Measurements from ENCODE around the gene STRIP1. TPM values are rescaled to one million over a fixed set of nuclear protein-coding genes. Genes with fewer than 3 reads are reported as not detected.
A peak's percentile ranks its signal among the peaks of the same experiment; 100 is the strongest.

The STRIP1 gene
- total RNA-seq, 4 donors from 2014 or later = 25.9 to 44.4 (median 34.8) TPM

- Histone ChIP-seq H3K4me1 (peaks cover 7 to 32% (median 19%) of the 10 kb centered on the region in 3 donors), H3K36me3 (peaks cover 18 to 100% (median 50%) of the 10 kb centered on the region in 3 donors)
- WGBS, 2 donors = 35 to 40% methylated on average over 4 of the region's 4 CpGs
Observed at GRCh38 chr1:110056285-110056683, 21.9 kb downstream of the STRIP1 start.

GRCh38 chr1:110056776-110057175, 22.4 kb downstream of the STRIP1 start:
- intact Hi-C loops (cut with DNase I) = no loop called here
- no peak for TF ChIP-seq POLR2A (IDR thresholded peaks at IDR 0.05)
- TF ChIP-seq, protein P1, sequence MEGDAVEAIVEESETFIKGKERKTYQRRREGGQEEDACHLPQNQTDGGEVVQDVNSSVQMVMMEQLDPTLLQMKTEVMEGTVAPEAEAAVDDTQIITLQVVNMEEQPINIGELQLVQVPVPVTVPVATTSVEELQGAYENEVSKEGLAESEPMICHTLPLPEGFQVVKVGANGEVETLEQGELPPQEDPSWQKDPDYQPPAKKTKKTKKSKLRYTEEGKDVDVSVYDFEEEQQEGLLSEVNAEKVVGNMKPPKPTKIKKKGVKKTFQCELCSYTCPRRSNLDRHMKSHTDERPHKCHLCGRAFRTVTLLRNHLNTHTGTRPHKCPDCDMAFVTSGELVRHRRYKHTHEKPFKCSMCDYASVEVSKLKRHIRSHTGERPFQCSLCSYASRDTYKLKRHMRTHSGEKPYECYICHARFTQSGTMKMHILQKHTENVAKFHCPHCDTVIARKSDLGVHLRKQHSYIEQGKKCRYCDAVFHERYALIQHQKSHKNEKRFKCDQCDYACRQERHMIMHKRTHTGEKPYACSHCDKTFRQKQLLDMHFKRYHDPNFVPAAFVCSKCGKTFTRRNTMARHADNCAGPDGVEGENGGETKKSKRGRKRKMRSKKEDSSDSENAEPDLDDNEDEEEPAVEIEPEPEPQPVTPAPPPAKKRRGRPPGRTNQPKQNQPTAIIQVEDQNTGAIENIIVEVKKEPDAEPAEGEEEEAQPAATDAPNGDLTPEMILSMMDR (IDR thresholded peaks at IDR 0.05) = no peak
- peak overlapping the region; percentile 9 to 63 (median 34) for H3K27ac ChIP-seq
- WGBS, 2 donors = 10 to 21% methylated on average over 3 of the region's 3 CpGs
- no peaks in the 10 kb centered on the region for H3K9me3 ChIP-seq
- DNase-seq = no peak
- no peaks in the 10 kb centered on the region for H3K27me3 ChIP-seq
- H3K36me3 ChIP-seq = peaks cover 18 to 100% (median 45%) of the 10 kb centered on the region in 3 donors
- H3K4me3 ChIP-seq = no peak overlapping the region
- H3K4me1 ChIP-seq = peaks cover 7 to 32% (median 19%) of the 10 kb centered on the region in 3 donors

More at GRCh38 chr1:110056285-110056683, 21.9 kb downstream of the STRIP1 start:
- H3K9me3 ChIP-seq = no peaks in the 10 kb centered on the region
- no peak for DNase-seq
- H3K27ac ChIP-seq = peak overlapping the region in 3 of 4 donors; percentile 17 to 63 (median 52)
- TF ChIP-seq POLR2A (IDR thresholded peaks at IDR 0.05) = no peak
- TF ChIP-seq, protein P1 (IDR thresholded peaks at IDR 0.05) = no peak
- intact Hi-C loops (cut with DNase I) = no loop called here
- no peak overlapping the region for H3K4me3 ChIP-seq
- H3K27me3 ChIP-seq = no peaks in the 10 kb centered on the region

DNA sequence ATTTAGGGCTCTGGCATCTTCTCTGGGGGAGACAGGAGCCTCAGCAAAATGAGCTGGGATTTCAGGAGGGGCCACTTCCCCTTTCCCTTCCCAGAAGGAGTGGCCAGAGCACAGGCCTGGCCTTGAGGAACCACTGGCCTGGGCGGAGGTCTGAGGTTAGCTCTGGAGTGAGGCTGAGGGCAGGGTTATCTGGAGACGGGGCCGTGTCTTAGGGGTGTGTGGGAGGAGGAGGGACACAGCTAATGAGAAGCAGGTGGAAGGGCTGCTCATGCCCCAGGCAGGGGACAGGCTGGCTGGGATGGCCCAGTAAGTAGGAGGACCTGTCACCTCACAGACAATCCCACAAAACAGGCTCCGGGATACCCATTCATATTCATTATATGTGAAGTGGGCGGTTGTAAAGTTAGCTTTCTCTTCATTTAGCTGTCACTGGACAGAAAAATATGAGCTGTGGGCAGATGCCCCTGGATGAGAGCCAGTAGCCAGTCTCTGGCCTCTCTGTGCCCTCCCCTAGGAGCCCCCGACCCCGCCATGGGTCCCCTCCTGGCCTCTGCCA, 23.6 kb downstream of the STRIP1 start:
- TF ChIP-seq, protein P1 (IDR thresholded peaks at IDR 0.05) = no peak
- TF ChIP-seq POLR2A (IDR thresholded peaks at IDR 0.05) = no peak
- Histone ChIP-seq H3K27ac (no peak overlapping the region), H3K4me3 (no peak overlapping the region), H3K27me3 (no peaks in the 10 kb centered on the region), H3K36me3 (peaks cover 18 to 90% (median 36%) of the 10 kb centered on the region in 3 donors), H3K4me1 (peaks cover 7 to 32% (median 19%) of the 10 kb centered on the region in 3 donors), H3K9me3 (no peaks in the 10 kb centered on the region)
- intact Hi-C loops (cut with DNase I) = no loop called here
- DNase-seq = no peak
- 74 to 80% methylated on average over 4 to 7 of the region's 7 CpGs for WGBS, 2 donors

DNA sequence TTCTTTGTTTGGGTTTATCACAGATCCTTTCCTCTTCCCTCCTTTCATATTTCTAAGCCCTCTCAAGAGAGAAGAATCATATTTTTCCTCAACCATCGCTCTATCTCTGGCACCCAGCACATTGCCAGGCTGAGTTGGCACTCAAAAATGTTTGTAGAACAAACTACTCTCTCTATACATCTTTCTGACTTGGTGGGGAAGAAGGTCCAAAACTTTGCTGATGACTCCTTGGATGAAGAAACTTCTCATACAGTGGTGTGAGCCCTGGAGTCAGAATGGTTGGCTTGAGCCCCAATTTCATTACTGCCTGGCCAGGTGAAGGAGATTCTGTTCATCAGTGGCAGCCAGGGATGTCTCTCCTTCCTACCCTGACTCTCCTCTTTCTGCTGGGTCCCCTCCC, 24.2 kb downstream of the STRIP1 start:
- 73 to 82% methylated on average over 1 of the region's 1 CpG for WGBS, 2 donors
- DNase-seq = no peak
- H3K9me3 ChIP-seq = no peaks in the 10 kb centered on the region
- no peak overlapping the region for H3K4me3 ChIP-seq
- peaks cover 7 to 32% (median 19%) of the 10 kb centered on the region in 3 donors for H3K4me1 ChIP-seq
- intact Hi-C loops (cut with DNase I) = no loop called here
- no peak for TF ChIP-seq POLR2A (IDR thresholded peaks at IDR 0.05)
- TF ChIP-seq, protein P1 (IDR thresholded peaks at IDR 0.05) = no peak
- H3K27ac ChIP-seq = no peak overlapping the region
- no peaks in the 10 kb centered on the region for H3K27me3 ChIP-seq
- H3K36me3 ChIP-seq = peaks cover 13 to 84% (median 30%) of the 10 kb centered on the region in 3 donors

DNA sequence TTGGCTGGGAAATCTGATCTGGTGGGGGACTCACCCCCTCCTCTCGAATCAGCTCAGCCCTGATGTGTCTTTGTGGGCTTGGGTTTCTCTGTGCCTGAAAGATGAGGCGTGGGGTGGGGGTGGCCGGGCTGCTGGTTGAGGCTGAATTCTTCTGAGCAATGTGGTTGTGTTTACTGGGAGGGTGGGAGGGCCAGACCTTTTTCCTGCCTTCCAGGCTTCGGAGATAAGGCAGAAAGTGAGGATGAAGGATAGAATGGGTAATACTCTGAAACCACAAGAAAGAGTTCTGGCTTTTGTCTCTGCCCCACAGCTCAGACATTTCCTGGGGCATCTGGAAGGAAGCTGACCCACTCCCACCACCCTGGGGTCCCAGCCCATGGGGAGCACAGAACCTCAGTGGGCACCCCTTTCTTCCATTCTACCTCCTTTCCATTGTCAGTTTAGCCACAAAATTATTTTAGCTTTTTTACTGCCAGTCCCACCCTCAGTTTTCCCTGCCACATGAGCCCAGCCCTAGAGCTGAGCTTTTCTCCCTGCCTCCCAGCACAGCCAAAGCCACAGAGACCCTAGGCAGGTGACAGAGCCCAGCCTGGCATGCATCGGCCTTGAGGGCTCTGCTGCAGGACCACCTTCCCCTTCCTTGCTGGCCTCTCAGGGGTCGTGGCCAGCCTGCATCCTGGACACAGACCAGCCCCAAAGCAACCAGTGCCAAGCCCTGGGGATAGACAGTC, 24.9 kb downstream of the STRIP1 start:
- no peak for DNase-seq
- Histone ChIP-seq H3K4me1 (peaks cover 7 to 32% (median 19%) of the 10 kb centered on the region in 3 donors), H3K27ac (no peak overlapping the region), H3K9me3 (no peaks in the 10 kb centered on the region), H3K36me3 (peaks cover 9 to 77% (median 23%) of the 10 kb centered on the region in 3 donors), H3K4me3 (no peak overlapping the region), H3K27me3 (no peaks in the 10 kb centered on the region)
- no peak for TF ChIP-seq POLR2A (IDR thresholded peaks at IDR 0.05)
- TF ChIP-seq, protein P1 (IDR thresholded peaks at IDR 0.05) = no peak
- intact Hi-C loops (cut with DNase I) = no loop called here
- 70 to 81% methylated on average over 2 of the region's 6 CpGs for WGBS, 2 donors
